HG02759 (cell line): Measurements from ENCODE around the gene CPVL.

Source experiments
- ATAC-seq: cut with Tn5 transposase; IDR thresholded peaks from one replicate; pipeline ENCODE4 v1.9.1; 2021; ENCODE audit warnings: mild to moderate bottlenecking, moderate library complexity; ENCODE audit not compliant: unreplicated experiment

Gene CPVL

GRCh38 chr7:29007127-29007526, 139.2 kb downstream of the CPVL start:
- ATAC-seq = no peak

- no peak for ATAC-seq
Observed at GRCh38 chr7:29005829-29006228, 140.5 kb downstream of the CPVL start.

DNA sequence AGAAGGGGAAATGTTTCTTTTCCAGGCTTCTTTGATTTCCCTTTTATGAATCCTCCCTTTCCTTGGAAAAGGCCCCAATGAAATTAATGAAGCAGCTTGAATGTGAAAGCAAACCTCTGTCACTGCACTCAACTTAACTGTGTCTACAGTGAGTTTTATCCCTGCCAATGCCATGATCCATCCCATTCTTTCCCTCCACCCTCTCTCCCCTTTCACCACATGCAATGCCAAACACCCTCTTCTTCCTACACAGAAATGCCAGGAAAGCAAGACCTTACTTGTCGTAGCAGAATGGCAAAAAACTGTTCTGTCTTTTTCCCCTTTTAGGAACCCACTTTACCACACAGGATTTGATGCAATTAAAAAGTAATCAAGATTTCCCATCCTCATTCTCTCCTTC, 140.9 kb downstream of the CPVL start:
- ATAC-seq = no peak

GRCh38 chr7:29003703-29004102, 142.6 kb downstream of the CPVL start:
- no peak for ATAC-seq

DNA sequence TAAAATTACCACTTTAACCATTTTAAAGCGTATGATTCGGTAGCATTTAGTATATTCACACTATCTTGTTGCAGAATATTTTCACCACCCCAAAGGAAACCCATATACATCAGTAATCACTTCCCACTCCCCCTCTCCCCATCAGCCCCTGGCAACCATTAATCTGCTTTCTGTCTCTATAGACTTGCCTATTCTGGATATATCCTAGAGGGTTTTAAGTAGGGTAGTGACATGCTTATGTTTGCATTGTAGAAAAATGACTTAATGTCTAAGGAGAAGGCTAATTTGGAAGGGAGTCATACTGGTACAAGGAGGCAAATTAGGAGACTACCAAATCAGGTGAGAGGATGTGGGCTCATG, 145.6 kb downstream of the CPVL start:
- ATAC-seq = no peak

GRCh38 chr7:28999895-29000716, 146.2 kb downstream of the CPVL start:
- ATAC-seq = no peak

DNA sequence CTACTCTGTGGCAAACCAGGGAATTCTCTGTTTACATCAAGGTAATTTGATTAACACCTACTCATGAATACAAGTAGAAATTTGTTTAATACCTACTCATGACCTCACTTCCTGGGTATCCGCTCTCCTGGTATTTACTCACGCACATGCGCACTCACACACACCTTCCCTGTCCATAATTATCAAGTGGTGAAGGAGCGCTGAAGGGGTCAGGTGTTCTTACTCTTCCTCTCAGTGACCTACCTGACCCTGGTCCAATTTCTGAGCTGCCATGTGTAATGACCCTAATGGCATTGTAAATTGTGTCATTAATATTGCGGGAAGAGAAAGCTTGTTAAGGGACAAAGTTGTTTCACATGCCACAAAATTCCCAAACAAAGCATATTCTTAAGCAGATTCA, 146.9 kb downstream of the CPVL start:
- ATAC-seq = no peak

DNA sequence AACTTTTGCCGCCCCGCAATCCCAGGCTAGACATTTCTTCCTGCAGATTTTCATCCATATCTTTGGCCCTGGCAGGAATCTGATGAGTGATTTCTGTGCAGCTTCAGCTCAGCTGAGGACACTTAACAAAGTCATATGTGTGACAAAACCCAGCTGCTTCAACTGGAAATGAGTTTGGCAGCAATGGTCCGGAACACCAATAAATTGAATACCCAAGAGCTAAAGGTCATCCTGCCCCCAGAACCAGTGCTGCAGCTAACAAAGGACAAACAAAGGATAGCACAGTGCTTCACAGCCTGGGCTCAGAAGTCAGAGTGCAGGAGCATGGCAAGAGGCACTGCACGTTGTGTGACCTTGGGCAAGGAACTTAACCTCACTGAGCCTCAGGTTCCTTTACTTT, 148.2 kb downstream of the CPVL start:
- no peak for ATAC-seq

DNA sequence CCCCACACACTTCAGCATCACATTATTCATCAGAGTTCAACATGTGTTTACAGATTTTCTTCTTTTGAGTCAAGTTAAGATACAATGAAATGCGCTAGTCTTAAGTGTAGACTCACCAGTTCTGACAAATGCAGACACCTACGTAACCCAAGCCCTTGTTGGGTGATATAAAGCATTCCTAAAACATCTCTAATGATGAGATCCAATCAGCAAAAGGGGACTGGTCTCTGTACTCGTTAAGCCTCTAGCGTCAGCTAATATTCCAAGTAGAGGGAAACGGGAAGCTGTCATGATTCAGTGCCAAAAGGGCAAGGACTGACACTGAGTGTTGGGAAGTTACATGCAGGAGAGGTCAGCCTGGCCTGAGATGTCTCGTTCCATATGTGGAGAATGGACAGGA, 149.5 kb downstream of the CPVL start:
- ATAC-seq = no peak

- ATAC-seq = no peak
Observed at GRCh38 chr7:28993371-28993770, 153.0 kb downstream of the CPVL start.

GRCh38 chr7:28992798-28993197, 153.5 kb downstream of the CPVL start:
- no peak for ATAC-seq

GRCh38 chr7:28990200-28990960, 156.0 kb downstream of the CPVL start:
- no peak for ATAC-seq

- no peak for ATAC-seq
Observed at GRCh38 chr7:28989211-28989980, 156.9 kb downstream of the CPVL start.

DNA sequence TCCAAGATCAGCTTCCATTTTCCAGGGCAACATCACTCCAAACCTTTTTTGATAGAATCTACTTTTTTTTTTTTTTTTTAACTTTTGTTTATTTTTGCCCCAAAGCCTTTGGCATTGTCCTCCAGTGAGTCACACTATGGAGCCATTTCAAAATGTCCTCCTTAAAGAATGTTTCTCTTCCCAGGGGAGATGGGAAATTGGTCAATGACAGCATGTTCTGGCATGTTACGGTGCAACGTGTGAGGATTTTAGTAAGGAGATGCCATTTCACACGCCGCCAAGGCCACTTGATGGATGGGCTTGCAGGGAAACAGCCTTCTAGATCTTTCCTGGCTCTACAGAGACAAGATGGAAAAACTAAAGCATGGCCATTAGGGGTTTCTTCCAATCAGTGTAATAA, 157.5 kb downstream of the CPVL start:
- no peak for ATAC-seq

GRCh38 chr7:28988091-28988490, 158.2 kb downstream of the CPVL start:
- ATAC-seq = no peak

GRCh38 chr7:28986765-28987110, 159.6 kb downstream of the CPVL start:
- no peak for ATAC-seq

- no peak for ATAC-seq
Observed at GRCh38 chr7:28986028-28986764, 160.1 kb downstream of the CPVL start.

DNA sequence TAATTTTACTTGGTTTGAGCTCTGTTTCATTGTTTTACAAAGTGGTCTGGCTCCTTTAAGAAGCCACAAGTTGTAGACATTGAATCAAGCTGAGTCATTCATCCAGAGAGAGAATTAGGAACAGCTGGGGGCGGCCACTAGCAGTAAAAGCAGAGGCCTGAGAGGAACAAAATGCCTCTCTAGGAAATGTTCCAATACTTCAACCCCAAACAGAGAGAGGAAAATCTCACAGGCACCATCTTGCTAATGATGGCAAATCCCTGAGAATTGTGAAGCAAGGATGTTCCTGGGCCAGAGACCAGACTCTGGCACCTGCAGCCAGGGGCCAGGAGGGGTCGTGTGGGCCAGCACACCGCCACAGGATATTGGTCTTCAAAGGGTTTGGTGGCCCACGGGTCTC, 161.7 kb downstream of the CPVL start:
- ATAC-seq = no peak

GRCh38 chr7:28984217-28984616, 162.1 kb downstream of the CPVL start:
- ATAC-seq = no peak

DNA sequence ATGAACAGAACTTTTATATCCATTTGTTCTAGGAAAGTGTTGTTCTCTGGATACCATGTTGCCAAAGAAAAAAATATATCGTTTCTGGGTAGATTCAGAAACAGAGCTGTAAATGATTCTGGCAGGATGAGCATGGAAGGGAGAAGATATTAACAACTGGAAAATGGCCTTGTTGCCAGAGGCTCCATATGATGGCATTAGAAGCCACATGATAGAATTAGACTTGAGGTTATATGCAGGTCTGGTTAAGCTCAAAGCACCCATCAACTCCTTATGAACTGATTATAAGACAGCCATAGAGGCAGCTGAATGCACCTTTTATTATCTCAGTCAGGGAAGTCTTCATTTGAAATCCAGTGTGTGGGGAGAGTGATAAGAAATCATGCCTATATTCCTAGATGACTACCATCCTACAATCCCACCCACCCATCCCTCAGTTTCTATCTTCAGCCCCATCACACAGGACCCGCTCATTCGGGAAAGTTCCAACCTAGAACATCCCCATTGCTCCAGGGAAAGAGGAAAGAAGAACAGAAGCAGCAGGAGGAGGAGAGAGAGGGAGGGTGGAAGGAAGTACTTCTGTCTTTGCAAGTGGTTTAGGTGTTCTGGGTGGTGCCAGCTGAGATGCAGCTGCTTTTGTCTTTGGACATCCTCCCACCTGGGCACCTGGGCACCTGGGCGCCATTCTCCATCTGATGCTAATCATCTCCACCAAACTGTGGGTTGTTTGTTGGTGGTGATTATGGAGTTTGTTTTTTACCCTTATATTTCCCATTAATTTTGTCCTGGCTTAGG, 162.7 kb downstream of the CPVL start:
- ATAC-seq = no peak

DNA sequence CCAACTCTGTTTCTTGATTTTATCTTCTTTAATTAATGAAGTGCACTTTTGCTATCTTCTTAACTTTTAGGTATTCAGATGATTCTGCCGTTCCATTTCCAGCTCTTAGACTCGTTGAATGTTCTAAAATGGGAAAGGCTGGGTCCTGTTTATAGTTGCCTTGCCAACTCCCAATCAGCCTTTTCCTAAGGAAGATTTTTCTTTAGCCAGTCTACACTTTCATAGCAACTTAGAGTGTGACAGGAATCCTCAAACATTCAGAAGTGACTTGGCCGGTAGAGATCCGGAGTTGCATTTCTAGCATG, 165.2 kb downstream of the CPVL start:
- no peak for ATAC-seq
